Measurements from ENCODE around the gene RAPGEF5.

RAPGEF5 gene

GRCh38 chr7:22123139-22123538 lies 233.8 kb downstream of the RAPGEF5 start:
- POLR2A ChIA-PET, result no interaction called here
- DNase-seq (ENCODE audit: extremely low spot score), result no peak
- CTCF ChIA-PET, result interaction anchor here (2.5 kb wide), 1 partner anchor 13 kb away, joined by 13 read pairs; no protein-coding TSS in a partner anchor
- TF ChIP-seq, protein P1, sequence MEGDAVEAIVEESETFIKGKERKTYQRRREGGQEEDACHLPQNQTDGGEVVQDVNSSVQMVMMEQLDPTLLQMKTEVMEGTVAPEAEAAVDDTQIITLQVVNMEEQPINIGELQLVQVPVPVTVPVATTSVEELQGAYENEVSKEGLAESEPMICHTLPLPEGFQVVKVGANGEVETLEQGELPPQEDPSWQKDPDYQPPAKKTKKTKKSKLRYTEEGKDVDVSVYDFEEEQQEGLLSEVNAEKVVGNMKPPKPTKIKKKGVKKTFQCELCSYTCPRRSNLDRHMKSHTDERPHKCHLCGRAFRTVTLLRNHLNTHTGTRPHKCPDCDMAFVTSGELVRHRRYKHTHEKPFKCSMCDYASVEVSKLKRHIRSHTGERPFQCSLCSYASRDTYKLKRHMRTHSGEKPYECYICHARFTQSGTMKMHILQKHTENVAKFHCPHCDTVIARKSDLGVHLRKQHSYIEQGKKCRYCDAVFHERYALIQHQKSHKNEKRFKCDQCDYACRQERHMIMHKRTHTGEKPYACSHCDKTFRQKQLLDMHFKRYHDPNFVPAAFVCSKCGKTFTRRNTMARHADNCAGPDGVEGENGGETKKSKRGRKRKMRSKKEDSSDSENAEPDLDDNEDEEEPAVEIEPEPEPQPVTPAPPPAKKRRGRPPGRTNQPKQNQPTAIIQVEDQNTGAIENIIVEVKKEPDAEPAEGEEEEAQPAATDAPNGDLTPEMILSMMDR (IDR thresholded peaks at IDR 0.05; ENCODE audit: control extremely low read depth, extremely low read depth, low read depth, missing control alignments), result no peak

DNA sequence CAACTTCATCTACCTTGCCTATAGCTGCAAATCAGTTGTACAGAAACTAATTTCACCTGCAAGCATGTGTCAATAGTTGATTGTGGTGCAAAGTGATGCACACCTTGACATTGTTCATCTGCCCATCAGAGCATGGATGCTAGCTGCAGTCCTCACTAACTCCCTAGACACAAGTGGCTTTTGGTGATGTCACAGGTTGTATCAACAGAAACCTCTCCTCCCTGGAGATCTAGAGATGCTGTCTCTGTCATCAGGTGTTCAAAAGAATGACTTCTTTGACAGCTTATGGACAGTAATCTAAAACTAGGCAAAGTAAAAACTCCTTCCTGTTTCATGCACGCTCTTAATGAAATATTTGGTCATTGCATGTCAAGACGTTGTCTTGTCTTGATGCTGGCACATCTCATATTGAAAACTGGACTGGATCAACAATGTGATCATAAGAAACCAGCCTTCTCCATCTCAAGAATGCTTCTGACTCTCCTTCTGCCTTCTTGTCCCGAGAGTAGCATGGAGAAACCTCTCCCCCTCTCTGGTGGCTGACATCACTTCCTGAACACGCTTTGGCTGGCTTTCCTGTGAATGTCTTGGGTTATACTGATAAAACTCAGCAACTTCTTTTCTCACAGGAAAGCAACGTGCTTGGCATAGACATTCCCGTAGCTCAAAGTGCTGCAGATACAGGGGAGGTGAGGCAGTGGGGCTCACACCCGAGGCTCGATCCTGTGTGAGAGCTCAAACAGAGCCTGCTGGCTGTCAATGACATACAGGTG lies 235.1 kb downstream of the RAPGEF5 start:
- ChIA-PET POLR2A (no interaction called here), CTCF (interaction anchor here (0.8 to 2.5 kb wide), 2 partner anchors 9 to 12 kb away, joined by 3 to 13 read pairs; no protein-coding TSS in a partner anchor)
- TF ChIP-seq, protein P1 (IDR thresholded peaks at IDR 0.05; ENCODE audit: control extremely low read depth, extremely low read depth, low read depth, missing control alignments), result no peak
- DNase-seq (ENCODE audit: extremely low spot score), result no peak

GRCh38 chr7:22120391-22121053 lies 236.4 kb downstream of the RAPGEF5 start:
- CTCF ChIA-PET, result interaction anchor here (1.0 to 1.3 kb wide), 2 partner anchors 11 to 17 kb away, joined by 3 to 5 read pairs; no protein-coding TSS in a partner anchor
- POLR2A ChIA-PET, result no interaction called here
- DNase-seq (ENCODE audit: extremely low spot score), result no peak
- TF ChIP-seq, protein P1 (IDR thresholded peaks at IDR 0.05; ENCODE audit: control extremely low read depth, extremely low read depth, low read depth, missing control alignments), result no peak

- ChIA-PET CTCF (interaction anchor here (2.6 kb wide), 1 partner anchor 7 kb away, joined by 12 read pairs; no protein-coding TSS in a partner anchor), POLR2A (no interaction called here)
- DNase-seq (ENCODE audit: extremely low spot score), result no peak
- TF ChIP-seq, protein P1 (IDR thresholded peaks at IDR 0.05; ENCODE audit: control extremely low read depth, extremely low read depth, low read depth, missing control alignments), result no peak
Observed at GRCh38 chr7:22117222-22117621, 239.7 kb downstream of the RAPGEF5 start.

DNA sequence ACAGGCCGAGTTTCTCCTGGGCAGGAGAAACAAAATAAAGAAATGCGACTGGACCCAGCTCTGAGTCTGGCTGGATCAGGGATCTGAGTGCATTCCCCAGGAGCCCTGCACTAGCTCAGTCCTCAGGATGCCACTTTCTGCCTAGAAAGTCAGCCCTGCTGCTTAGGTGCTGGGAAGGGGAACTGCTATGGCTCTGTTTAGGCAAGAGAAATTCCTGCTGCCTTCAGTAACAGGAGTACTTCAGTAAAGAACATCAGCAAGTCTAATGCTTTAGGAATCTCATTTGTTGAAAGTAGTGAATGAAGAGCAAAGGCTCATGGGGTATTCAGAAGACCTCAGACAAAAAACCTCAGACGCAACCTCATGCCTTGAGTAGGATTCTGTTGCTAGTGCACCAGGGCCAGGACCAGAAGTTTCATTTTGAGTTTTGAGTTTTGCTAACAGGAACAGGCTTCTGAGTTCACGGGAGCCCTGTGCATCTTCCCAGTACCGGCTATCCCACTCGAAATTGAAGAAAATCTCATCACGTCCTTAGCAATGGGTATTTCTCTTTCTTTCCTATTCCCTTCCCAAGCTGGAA lies 240.4 kb downstream of the RAPGEF5 start:
- ChIA-PET POLR2A (no interaction called here), CTCF (interaction anchor here (0.6 to 1.4 kb wide), 3 partner anchors 16 to 366 kb away, joined by 3 to 4 read pairs (median 3); no protein-coding TSS in a partner anchor)
- TF ChIP-seq, protein P1 (IDR thresholded peaks at IDR 0.05; ENCODE audit: control extremely low read depth, extremely low read depth, low read depth, missing control alignments), result no peak
- no peak for DNase-seq (ENCODE audit: extremely low spot score)

DNA sequence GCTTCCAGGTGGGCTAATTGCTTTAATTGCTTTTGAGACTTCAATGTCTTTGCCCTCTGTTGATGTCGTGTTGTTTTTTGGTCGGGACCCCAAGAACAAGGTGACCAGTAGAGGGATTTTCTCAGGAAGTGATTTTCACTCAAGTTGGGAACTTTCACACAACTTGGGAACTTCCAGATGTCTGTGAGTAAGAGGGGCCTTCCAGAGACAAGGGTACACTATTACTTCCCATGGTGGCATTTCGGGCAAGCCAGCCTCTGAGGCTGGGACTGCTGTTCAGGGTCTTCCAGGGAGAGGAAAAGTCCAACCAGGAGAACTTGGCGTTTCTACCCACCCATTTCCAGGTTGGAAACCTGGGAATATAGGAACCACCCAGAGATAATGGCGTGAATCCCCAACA lies 241.3 kb downstream of the RAPGEF5 start:
- POLR2A ChIA-PET, result interaction anchor here (0.6 kb wide), 1 partner anchor 367 kb away, joined by 4 read pairs; no protein-coding TSS in a partner anchor
- DNase-seq (ENCODE audit: extremely low spot score), result no peak
- TF ChIP-seq, protein P1 (IDR thresholded peaks at IDR 0.05; ENCODE audit: control extremely low read depth, extremely low read depth, low read depth, missing control alignments), result no peak
- CTCF ChIA-PET, result interaction anchor here (0.6 to 1.8 kb wide), 7 partner anchors 9 to 384 kb away, joined by 3 to 8 read pairs (median 4); partner anchors contain the start of gene STEAP1B
